Fibroblast of peridontal ligament (primary cell): ENCODE measurements around the gene DENND1A.
"Not testable (repeated sequence)": the region's sequence is repeated elsewhere in the genome, so short reads cannot be mapped to it uniquely, and the experiment has no call there.

ENCODE experiments used
- DNase-seq: peaks from one replicate; pipeline ENCODE4 v3.0.0-alpha.2; 2010; ENCODE audit errors: extremely low read depth

The DENND1A gene

DNA sequence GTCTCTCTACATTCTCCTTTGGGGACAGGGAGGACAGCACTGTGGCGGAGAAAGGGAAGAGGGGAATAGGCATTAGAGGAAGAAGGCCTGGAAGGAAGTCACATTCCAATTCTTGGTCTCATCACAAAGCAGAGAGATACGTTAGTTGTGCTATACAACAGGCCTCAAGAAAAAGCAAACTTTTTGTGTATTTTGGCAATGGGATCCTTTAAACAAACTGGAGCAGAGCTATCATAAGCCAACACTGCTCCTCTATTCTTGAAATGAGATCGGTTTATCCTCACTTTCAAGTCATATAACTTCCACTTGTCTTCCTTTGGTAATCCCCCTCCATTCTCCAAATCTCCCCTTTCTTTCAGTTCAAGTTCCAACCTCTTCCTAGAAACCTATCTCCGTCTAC, 6.5 kb downstream of the DENND1A start:
- no peak for DNase-seq

DNA sequence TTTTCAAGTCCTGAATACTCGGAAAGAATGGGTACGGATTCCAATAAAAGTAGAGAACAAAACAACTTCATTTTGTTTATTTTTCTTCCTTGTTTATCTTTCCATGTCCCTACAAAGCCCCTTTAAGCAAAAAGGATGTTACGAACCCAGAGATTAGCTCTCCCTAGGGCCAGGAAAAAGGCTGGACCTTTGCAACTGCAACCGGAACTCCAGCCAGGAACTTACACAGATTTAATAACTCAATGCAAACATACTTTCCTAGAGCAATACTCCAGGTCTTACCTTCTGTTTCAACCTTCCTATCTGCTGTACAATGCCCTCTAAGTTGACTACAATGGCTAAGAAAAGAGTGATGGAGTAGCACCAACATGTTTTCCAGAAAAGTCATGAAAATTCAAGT, 7.0 kb downstream of the DENND1A start:
- no peak for DNase-seq

DNA sequence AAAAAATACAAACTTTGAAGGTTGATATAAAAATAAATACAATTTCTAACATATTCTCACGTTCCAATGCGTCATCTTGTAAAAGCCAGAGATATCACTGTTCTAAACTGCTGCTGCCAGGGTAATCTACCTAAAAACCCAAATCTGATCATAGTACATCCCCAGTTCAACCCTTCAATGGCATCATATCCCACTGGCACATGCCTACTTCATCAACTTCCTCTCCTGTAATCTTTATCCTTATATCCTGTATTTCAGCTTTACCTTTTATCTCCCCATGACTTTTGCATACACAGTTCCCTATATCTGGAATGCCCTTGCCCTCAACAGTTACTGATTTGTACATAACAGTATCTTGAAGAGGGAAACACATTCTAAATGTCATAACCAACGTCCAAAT, 7.5 kb downstream of the DENND1A start:
- no peak for DNase-seq

DNA sequence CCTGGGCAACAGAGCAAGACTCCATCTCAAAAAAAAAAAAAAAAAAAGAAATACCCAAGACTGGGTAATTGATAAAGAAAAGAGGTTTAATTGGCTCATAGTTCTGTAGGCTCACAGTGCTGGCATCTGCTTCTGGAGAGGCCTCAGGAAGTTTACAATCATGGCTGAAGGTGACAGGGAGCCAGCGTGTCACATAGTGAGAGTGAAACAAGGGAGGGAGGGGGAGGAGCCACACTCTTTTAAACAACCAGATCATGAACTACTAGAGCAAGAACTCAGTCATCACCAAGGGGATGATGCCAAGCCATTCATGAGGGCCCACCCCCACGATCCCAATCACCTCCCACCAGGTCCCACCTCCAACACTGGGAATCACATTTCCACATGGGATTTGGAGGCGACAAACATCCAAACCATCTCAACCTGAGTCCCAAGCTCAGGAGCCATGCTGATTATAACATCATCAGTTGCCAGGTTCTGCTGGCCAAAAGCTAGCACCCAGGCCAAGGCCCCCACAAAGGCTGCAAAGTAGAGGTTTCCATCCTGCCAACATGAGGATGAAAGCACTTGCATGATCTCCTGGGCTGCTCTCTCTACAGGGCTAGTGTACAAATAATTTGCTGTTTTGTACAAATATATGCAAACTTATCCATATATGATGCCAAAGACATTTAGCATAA, 15.3 kb downstream of the DENND1A start:
- DNase-seq, result no peak

DNA sequence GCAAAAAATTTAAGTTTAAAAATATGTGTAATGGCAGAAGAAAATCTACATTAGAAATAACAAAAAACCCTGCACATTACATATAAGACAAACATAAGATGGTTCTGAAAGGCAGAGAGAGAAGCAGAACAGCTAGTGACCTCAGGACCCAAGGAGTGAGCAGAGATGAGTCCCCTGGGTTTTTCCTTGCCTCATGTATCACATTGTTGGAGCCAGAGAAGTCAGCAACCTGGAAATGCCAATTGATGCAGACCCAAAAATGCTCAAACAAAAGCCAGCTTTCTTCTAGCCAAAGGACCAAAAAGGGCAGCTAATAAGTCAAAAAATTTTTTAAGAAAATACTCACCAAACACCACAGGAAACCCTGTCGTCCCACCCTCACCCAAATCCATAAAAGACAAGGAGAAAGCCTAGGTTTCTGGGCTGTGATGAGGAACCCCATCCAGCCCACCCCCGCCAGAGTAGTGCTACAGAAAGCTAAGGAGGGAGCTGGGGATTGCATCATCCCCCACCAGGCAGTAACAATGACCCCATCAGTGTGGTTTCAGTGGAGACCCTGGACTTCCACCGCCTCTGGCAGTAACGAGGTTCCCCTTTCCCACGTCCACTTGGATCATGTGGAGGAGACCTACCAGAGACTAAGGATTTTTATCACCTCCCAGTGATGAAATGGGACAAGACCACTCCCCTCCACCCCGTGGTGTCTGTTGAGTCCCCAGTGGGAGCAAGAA, 17.6 kb downstream of the DENND1A start:
- no peak for DNase-seq

DNA sequence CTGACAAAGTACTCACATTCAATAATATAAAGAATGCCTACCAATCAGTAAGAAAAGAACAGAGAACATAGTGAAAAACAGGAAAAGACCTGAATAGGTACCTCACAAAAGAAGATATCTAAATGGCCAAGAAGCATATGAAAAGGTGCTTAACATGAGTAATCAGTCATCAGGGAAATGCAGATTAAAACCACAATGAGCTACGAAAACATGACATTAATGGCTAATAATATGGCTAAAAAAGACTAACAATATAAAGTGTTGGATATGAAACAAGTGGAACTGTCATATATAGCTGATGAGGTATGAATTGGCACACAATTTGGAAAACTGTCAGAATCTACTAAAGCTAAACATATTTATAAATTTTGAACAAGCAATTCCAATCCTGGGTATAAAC, 18.9 kb downstream of the DENND1A start:
- no peak for DNase-seq

DNA sequence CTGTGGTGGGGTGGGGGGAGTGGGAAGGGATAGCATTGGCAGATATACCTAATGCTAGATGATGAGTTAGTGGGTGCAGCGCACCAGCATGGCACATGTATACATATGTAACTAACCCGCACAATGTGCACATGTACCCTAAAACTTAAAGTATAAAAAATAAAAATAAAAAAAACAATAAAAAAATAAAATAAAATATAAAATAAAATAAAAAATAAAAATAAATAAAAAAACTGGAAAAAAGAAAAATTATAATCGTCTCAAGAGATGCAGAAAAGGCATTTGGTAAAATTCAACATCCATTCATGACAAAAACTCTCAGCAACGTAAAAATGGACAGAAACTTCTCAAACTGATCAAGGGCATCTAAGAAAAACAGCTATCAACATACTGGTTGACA, 20.7 kb downstream of the DENND1A start:
- not testable (repeated sequence) for DNase-seq

DNA sequence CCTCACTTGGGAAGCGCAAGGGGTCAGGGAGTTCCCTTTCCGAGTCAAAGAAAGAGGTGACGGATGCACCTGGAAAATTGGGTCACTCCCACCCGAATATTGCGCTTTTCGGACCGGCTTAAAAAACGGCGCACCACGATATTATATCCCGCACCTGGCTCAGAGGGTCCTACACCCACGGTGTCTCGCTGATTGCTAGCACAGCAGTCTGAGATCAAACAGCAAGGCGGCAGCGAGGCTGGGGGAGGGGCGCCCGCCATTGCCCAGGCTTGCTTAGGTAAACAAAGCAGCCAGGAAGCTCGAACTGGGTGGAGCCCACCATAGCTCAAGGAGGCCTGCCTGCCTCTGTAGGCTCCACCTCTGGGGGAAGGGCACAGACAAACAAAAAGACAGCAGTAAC, 26.4 kb downstream of the DENND1A start:
- DNase-seq, result not testable (repeated sequence)

DNA sequence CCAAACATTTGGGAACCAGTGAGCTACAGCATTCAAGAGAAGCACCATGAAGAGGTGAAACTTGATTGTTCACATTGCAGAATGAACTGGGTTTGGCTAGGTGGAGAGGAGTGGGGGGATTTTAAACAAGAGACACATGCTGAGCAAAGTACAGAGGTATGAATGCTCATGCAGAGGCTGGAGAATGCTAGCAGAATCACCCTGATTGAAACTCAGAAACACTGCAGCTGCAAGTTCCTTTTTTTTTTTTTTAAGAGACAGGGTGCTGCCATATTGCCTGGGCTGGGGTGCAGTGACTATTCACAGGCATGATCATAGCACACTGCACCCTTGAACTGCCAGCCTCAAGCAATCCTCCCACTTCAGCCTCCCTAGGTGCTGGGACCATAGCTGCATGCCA, 35.1 kb downstream of the DENND1A start:
- no peak for DNase-seq

DNA sequence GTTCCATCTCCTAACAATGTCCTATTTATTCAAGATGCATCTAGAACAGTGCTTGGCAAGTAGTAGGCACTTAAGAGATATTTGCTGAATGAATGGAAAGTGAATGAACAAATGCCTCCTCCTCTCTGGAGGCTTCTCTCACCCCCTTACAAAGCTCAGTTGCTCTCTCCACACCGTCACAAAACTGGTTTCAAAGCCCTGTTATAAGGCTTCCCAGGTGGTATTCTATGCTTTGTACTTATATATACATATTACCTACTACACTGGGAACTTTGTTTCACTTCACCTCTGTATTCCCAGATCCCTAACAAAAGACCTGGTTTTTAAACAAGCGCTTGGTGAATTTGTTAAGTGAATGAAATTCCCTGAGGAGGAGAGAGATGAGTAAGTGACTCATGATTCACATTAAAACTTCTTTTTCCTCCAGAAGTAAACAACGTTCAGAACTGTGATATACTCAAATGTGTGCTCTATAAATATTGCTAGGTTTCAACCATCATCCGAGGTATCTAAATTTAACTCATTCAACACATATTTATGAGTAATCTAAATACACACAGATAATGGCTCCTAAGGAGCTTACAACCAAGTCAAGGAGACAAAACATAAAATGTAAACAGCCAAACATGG, 36.0 kb downstream of the DENND1A start:
- peak; percentile 65 for DNase-seq

DNA sequence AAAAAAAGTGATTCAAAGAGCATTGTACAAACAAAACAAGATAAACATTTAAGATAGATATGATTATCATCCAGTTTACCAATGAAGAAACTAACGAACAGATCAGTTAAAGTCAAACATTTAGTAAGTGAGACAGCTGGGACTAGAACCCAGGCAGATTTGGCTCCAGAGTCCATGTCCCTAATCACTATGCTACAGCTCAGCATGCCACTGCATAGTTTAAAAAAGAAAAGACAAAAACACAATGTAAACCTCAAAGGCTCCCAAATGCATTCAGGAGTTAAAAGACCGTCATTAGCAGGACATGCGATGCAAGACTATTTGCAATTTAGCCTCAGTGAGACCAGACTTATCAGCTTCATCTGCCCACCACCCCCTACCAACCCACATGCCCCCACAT, 36.8 kb downstream of the DENND1A start:
- DNase-seq, result no peak

DNA sequence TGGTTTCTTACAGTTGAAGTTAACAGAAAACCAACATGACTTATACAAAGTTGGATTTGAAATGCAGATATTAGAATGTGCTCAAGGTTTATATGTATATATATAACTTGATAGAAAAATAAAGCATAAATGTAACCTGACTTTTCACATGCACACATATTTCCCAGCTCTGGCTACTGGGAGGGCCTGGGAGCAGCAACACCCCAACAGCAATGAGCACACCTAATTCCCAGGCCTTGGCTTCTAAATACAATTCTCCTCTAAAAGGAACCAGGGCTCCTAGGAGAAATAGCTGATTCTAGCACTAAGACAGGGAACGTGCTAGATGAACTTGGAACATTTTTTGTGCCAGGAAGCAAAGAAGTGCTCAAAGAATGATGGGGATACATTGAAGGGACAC, 42.1 kb downstream of the DENND1A start:
- DNase-seq, result no peak

DNA sequence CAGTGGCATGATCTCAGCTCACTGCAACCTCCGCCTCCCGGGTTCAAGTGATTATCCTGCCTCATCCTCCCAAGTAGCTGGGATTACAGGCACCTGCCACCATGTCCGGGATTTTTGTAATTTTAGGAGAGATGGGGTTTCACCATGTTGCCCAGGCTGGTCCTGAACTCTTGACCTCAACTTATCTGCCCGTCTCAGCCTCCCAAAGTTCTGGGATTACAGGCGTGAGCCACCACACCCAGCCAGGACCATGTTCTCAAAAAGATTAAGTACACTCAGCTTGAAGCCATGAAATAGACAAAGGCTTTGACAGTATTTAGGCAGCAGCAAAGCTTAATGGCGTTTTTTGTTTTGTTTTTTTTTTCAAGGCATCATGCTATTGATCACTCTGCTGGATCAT, 44.1 kb downstream of the DENND1A start:
- not testable (repeated sequence) for DNase-seq

DNA sequence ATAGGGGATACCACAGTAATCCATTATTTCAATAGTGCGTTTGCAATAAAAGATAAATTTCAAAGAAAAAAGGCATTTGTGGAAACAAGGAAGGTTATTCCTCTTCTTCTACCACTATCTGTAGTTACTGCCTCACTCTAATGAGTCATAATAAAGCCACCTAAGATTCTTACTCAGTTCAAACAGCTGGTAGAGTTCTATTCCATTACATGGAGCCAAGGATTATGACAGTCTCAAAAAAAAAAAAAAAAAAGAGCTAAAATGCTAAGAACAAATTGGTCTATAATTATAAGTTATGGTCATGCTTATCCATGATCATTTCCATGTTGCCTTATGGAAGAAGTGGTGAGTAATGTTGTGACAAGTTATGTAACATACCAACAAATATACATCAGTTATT, 46.3 kb downstream of the DENND1A start:
- peak; percentile 12 for DNase-seq

DNA sequence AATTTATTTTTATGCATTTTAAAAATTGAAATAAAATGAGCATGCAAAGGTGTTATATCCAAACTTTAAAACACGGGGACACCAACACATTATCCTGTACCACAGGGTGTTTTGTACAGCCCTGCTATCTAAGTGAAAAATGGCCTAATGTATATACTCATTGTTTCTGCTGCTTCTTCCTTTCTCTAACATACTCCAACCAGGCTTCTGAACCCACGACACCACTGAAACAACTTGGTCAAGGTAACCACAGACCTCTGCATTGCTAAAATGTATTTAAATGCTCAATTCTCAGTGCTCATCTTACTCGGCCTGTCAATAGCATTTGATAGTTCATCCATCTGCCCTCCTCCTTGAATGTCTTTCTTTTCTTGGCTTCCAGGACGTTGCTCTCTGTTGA, 48.3 kb downstream of the DENND1A start:
- no peak for DNase-seq

DNA sequence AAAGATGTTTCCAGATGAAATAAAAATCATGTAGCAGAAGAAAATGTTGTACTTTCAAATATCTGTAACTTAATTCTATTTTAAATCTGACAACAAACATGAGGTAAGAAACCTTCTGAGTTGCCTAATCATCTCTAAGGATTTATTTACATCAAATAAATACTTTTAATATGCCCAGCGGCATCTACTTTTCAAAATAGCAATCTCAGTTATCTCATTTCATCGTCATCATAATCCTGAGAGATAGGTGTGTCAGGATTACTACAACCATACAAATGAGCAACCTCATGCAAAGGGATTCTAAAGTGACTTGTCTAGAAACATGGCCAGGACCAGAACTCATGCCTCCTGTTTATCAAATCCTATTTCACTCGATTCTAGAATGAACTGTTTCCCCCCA, 49.5 kb downstream of the DENND1A start:
- no peak for DNase-seq

DNA sequence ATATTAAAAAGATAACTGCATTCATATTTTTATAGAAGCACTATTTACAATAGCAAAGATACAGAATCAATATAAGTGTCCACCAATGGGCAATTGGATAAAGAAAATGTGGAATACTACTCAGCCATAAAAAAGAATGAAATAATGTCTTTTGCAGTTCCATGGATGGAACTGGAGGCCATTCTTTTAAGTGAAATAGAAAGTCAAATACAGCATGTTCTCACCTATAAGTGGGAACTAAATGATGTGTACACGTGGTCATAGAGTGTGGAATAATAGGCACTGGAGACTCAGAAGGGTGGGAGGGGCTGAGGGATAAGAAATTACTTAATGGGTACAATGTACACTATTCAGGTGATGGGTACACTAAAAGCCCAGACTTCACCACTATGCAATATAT, 53.2 kb downstream of the DENND1A start:
- no peak for DNase-seq

DNA sequence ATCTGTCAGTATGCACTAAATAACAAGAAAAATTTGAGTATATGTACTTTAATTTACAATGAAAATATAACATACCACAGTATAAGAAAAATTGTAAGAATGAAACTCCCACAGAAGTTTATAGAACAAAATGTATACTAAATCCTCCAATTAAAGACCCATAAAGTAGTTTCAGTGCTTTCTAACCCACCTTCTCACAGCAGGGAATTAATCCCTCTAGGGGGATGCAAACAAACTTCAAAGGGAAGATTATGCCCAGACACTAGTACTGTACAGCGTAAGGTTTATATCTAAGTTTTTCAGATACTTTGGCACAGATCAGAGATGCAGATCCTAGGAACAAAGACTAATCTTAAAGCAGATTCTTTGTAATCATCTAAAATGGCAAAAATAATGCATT, 57.2 kb downstream of the DENND1A start:
- no peak for DNase-seq

DNA sequence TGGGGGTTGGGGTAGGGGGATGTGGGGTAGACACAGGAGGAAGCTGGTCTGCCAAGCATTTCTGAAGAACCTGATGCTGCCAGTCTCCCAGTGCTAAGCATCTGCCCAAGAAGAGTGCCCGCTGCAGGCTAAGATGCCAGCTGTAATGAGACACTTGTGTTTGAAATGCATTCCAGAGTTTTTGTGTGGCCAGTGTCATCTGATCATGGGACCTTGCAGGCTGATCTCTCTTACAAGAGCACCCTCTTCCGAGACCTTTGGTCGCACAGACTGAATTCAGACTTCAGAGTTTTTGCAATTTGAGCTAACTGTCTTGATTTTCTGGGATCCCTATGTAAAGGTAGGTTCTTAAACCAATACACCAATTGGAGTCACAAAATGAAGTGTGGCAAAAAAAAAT, 58.1 kb downstream of the DENND1A start:
- no peak for DNase-seq

DNA sequence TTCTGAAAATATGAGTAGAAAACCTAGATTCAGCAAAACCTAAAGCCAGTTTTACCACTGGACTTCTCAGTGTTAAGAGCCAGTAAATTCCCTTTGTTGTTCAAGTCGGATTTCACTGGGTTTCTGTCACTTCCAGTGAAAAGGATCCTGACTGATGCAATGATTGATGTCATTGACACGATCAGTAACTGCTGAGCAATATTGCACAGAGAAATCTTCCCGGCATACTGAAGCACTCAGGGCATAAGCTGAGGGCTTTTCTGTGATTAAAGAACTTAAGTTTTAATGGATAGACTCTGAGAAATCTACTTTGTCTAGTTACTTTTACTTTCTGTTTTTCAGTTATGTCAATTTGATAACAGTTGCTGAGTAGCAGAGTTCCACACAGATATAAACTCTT, 61.9 kb downstream of the DENND1A start:
- DNase-seq, result peak; percentile 66

DNA sequence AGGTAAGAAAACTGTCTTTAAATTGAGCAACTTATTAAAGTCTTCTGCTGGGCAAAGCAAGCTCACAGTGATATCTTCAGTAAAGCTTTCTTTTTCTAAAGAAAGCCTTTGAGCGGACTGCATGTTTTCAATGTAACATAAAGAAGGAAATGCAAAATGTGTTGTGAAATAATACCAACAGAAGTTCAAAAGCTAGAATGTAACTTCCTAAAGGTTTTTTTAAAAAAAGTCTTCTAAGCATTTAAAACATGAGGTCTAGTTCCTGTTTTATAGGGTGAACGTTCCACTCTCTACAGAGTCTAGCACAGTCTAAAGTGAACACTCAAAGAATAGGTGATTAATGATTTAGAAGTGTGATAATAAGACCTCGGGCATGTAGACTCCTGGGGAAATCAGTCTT, 62.9 kb downstream of the DENND1A start:
- no peak for DNase-seq

DNA sequence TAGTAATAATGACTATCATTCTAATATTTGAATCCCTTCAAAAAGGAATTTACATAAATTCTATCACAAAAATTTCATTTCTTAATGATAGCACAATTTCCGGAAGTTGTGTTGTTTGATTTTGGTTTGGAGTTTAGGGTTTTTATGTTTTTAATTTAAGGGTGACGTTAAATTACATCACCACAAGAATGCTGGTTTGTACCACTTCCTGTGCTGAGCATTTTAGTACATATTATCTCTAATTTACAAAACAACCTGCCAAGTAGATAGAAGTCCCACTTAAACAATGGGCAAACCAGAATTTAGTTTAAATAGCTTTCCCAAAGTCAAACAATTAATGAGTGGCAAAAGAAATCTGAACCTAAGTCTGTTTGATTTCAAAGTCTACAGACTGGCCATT, 63.4 kb downstream of the DENND1A start:
- peak; percentile 34 for DNase-seq
